ENCODE data around the gene WDR27.

Gene WDR27

GRCh38 chr6:169653691-169654090 lies 48.1 kb downstream of the WDR27 start:
- no peak overlapping the region for H3K27ac ChIP-seq
- no peak for TF ChIP-seq CTCF (conservative IDR thresholded peaks at IDR 0.05)

GRCh38 chr6:169652896-169653295 lies 48.9 kb downstream of the WDR27 start:
- TF ChIP-seq CTCF (conservative IDR thresholded peaks at IDR 0.05): no peak
- H3K27ac ChIP-seq: no peak overlapping the region

- no peak overlapping the region for H3K27ac ChIP-seq
- no peak for TF ChIP-seq CTCF (conservative IDR thresholded peaks at IDR 0.05)
Observed at GRCh38 chr6:169651498-169651897, 50.3 kb downstream of the WDR27 start.

- H3K27ac ChIP-seq: no peak overlapping the region
- TF ChIP-seq CTCF (conservative IDR thresholded peaks at IDR 0.05): no peak
Observed at GRCh38 chr6:169650959-169651292, 50.9 kb downstream of the WDR27 start.

- TF ChIP-seq CTCF (conservative IDR thresholded peaks at IDR 0.05): no peak
- no peak overlapping the region for H3K27ac ChIP-seq
Observed at GRCh38 chr6:169650241-169650958, 51.4 kb downstream of the WDR27 start.

GRCh38 chr6:169648617-169649016 lies 53.2 kb downstream of the WDR27 start:
- H3K27ac ChIP-seq: no peak overlapping the region
- no peak for TF ChIP-seq CTCF (conservative IDR thresholded peaks at IDR 0.05)

GRCh38 chr6:169648092-169648491 lies 53.7 kb downstream of the WDR27 start:
- TF ChIP-seq CTCF (conservative IDR thresholded peaks at IDR 0.05): no peak
- H3K27ac ChIP-seq: no peak overlapping the region
